Activated CD8-positive, alpha-beta T cell treated with anti-CD3 and anti-CD28 coated beads for 36 hours (primary cell): ENCODE measurements around the gene SRC. TPM values are rescaled to one million over a fixed set of nuclear protein-coding genes. Genes with fewer than 3 reads are reported as not detected.

Source experiments
- ATAC-seq: fragments of 200-7000 bp; cut with Tn5 transposase; one replicate; pipeline ENCODE4 v1.10.0; 2021; ENCODE audit warnings: mild to moderate bottlenecking, moderate library complexity
- CTCF ChIA-PET: fragments of 350-600 bp; sonication (Branson Sonifier 250); formaldehyde crosslinking; loops from one replicate; lab custom pipeline; 2021; ENCODE audit warnings: antibody characterized with exemption; lab: Charles Lee
- POLR2A ChIA-PET: fragments of 350-600 bp; sonication (Branson Sonifier 250); formaldehyde crosslinking; loops from one replicate; lab custom pipeline; 2021; ENCODE audit warnings: antibody characterized with exemption; lab: Charles Lee
- DNase-seq: peaks from one replicate; pipeline ENCODE4 v3.0.0-alpha.2; 2020
- H3K27ac Mint-ChIP-seq: one replicate; pipeline ENCODE4 v1.8.0; 2021; ENCODE audit warnings: mild to moderate bottlenecking, mixed read lengths
- H3K27me3 Mint-ChIP-seq: one replicate; pipeline ENCODE4 v1.8.0; 2021; ENCODE audit warnings: mixed read lengths
- H3K36me3 Mint-ChIP-seq: one replicate; pipeline ENCODE4 v1.8.0; 2021; ENCODE audit warnings: low read depth, mixed read lengths
- H3K4me1 Mint-ChIP-seq: one replicate; pipeline ENCODE4 v1.8.0; 2021; ENCODE audit warnings: low read depth, mixed read lengths
- H3K4me3 Mint-ChIP-seq: one replicate; pipeline ENCODE4 v1.8.0; 2021; ENCODE audit warnings: mild to moderate bottlenecking, moderate library complexity, mixed read lengths
- H3K9me3 Mint-ChIP-seq: one replicate; pipeline ENCODE4 v1.8.0; 2021; ENCODE audit warnings: mixed read lengths
- CTCF ChIP-seq: fragments of 200-600 bp; IDR thresholded peaks from one replicate; pipeline ENCODE4 v1.8.0; 2022; ENCODE audit warnings: antibody characterized with exemption, mild to moderate bottlenecking
- intact Hi-C: fragments of 100-400 bp; cut with micrococcal nuclease; formaldehyde crosslinking; loops from one replicate; pipeline ENCODE4 v1.10.0; 2022
- total RNA-seq, 2 experiments: library from RNA; stranded (reverse); gene quantifications; one replicate each; pipeline ENCODE4 v1.2.3, GENCODE V29; 2021

The SRC gene
- total RNA-seq, 2 experiments from 2014 or later: 0.88 to 2.4 TPM

- ChIA-PET CTCF (no interaction called here), POLR2A (no interaction called here)
- Mint-ChIP-seq H3K27ac (no peak overlapping the region), H3K9me3 (no peaks in the 10 kb centered on the region), H3K27me3 (no peaks in the 10 kb centered on the region), H3K4me1 (peaks cover 24% of the 10 kb centered on the region), H3K4me3 (no peak overlapping the region), H3K36me3 (peaks cover 13% of the 10 kb centered on the region)
- intact Hi-C loops: no loop called here
- TF ChIP-seq CTCF: no peak
- DNase-seq (no peak), ATAC-seq (no peak)
Measured at GRCh38 chr20:37310951-37311350, 35.0 kb upstream of the SRC start.

- ATAC-seq: no peak
- intact Hi-C loops: no loop called here
Measured at GRCh38 chr20:37311710-37312355, 34.1 kb upstream of the SRC start.

GRCh38 chr20:37313546-37314091 is 32.3 kb upstream of the SRC start:
- H3K27me3 Mint-ChIP-seq: no peaks in the 10 kb centered on the region
- ATAC-seq (no peak), DNase-seq (no peak)
- intact Hi-C loops: no loop called here
- H3K9me3 Mint-ChIP-seq: no peaks in the 10 kb centered on the region
- peak overlapping the region; percentile 77 for H3K27ac Mint-ChIP-seq
- peaks cover 29% of the 10 kb centered on the region for H3K4me1 Mint-ChIP-seq
- no peak overlapping the region for H3K4me3 Mint-ChIP-seq
- no peak for TF ChIP-seq CTCF
- peaks cover 16% of the 10 kb centered on the region for H3K36me3 Mint-ChIP-seq
- ChIA-PET CTCF (interaction anchor here (1.1 kb wide), 1 partner anchor 20 kb away, joined by 3 read pairs; no protein-coding TSS in a partner anchor), POLR2A (no interaction called here)

More at GRCh38 chr20:37311710-37312355, 34.1 kb upstream of the SRC start:
- DNase-seq: no peak
- ChIA-PET CTCF (interaction anchor here (1.1 to 1.6 kb wide), 2 partner anchors 88 to 166 kb away, joined by 3 read pairs; no protein-coding TSS in a partner anchor), POLR2A (interaction anchor here (1.1 kb wide), 1 partner anchor 13 kb away, joined by 4 read pairs; no protein-coding TSS in a partner anchor)
- Mint-ChIP-seq H3K27ac (no peak overlapping the region), H3K36me3 (peaks cover 18% of the 10 kb centered on the region), H3K27me3 (no peaks in the 10 kb centered on the region), H3K9me3 (no peaks in the 10 kb centered on the region), H3K4me3 (no peak overlapping the region), H3K4me1 (peaks cover 31% of the 10 kb centered on the region)
- TF ChIP-seq CTCF: no peak

- intact Hi-C loops: no loop called here
- no peak for DNase-seq
- Mint-ChIP-seq H3K4me3 (no peak overlapping the region), H3K27ac (peak overlapping the region; percentile 77), H3K9me3 (no peaks in the 10 kb centered on the region), H3K4me1 (peaks cover 28% of the 10 kb centered on the region), H3K36me3 (peaks cover 14% of the 10 kb centered on the region), H3K27me3 (no peaks in the 10 kb centered on the region)
- ChIA-PET CTCF (interaction anchor here (1.1 kb wide), 1 partner anchor 20 kb away, joined by 3 read pairs; no protein-coding TSS in a partner anchor), POLR2A (no interaction called here)
- ATAC-seq: no peak
- TF ChIP-seq CTCF: no peak
Measured at GRCh38 chr20:37314099-37314498, 31.8 kb upstream of the SRC start.

- Mint-ChIP-seq H3K27ac (no peak overlapping the region), H3K4me3 (no peak overlapping the region), H3K36me3 (peaks cover 13% of the 10 kb centered on the region), H3K4me1 (peaks cover 28% of the 10 kb centered on the region), H3K27me3 (no peaks in the 10 kb centered on the region), H3K9me3 (no peaks in the 10 kb centered on the region)
- ATAC-seq (no peak), DNase-seq (no peak)
- CTCF ChIA-PET: interaction anchor here (1.1 kb wide), 1 partner anchor 21 kb away, joined by 3 read pairs; no protein-coding TSS in a partner anchor
- intact Hi-C loops: no loop called here
- POLR2A ChIA-PET: no interaction called here
- no peak for TF ChIP-seq CTCF
Measured at GRCh38 chr20:37314617-37315016, 31.3 kb upstream of the SRC start.
